Measurements from ENCODE around the gene CD247.

DNA sequence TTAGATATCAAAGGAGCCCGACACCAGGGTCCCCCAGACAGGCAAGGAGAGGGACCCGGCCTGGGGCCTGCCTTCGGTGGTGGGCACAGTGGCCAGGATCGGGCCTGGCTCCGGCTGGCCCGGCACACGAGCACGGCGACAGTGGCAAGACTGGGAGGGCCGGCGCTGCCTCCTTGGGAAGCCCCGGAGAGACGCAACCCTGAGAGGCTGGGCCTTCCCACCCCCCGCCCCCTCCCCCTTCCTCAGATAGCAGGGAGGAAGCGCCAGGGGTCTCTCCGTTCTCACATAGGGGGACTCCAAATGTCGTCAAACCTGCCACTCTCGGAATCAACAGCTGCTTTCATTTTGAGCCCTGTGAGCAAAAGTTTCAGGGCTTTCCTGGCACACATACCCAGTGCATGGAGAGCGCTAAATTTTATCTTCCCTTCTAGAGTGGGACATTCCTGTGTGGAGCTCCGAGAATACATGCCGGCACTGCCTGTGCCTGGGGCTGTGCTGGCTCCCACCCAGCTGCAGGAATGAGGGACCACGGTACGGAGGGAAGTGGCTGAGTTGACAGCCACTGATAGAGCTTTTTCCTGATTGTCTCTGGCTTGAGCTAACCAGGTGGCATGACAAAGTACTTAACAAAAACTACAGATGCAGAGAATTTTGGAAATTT lies 62.4 kb downstream of the CD247 start:
- TF ChIP-seq POLR2A (IDR thresholded peaks at IDR 0.05; ENCODE audit: low read length) (no peak), GATA1 (IDR thresholded peaks at IDR 0.05; ENCODE audit: low read depth, low read length) (no peak)

Data from erythroblast (primary cell).